Fibroblast of lung (primary cell): ENCODE measurements around the gene XYLB. TPM values are rescaled to one million over a fixed set of nuclear protein-coding genes. Genes with fewer than 3 reads are reported as not detected.

Experiments
- DNase-seq, 2 donors: peaks; one replicate each; pipeline versions ENCODE4 v3.0.0 to v3.0.0-alpha.2; 2010; ENCODE audit warnings: low read depth in 2 of 2
- H2AFZ ChIP-seq: 2 replicates; pipeline ENCODE4 v1.5.1; 2012; ENCODE audit warnings: low read length, control low read depth, inconsistent platforms
- H3K27ac ChIP-seq: 2 replicates; pipeline ENCODE4 v1.5.1; 2011; ENCODE audit warnings: low read length, control low read depth; ENCODE audit not compliant: insufficient read depth
- H3K27me3 ChIP-seq: 2 replicates; pipeline ENCODE4 v1.5.1; 2011; ENCODE audit warnings: mild to moderate bottlenecking, low read length; ENCODE audit not compliant: control insufficient read depth, insufficient read depth
- H3K36me3 ChIP-seq: 2 replicates; pipeline ENCODE4 v1.5.1; 2011; ENCODE audit warnings: low read length; ENCODE audit not compliant: control insufficient read depth, insufficient read depth
- H3K4me1 ChIP-seq: 2 replicates; pipeline ENCODE4 v1.5.1; 2011; ENCODE audit warnings: low read length; ENCODE audit not compliant: control insufficient read depth, insufficient read depth; ENCODE audit errors: extremely low read depth
- H3K4me2 ChIP-seq: 2 replicates; pipeline ENCODE4 v1.5.1; 2011; ENCODE audit warnings: low read length, control low read depth; ENCODE audit not compliant: insufficient read depth; ENCODE audit errors: extremely low read depth
- H3K4me3 ChIP-seq, 4 experiments: fragments of 200-600 bp in 1 of 4; sonication (generic) in 1 of 4; replicated peaks in 1 of 4; 2 replicates each; pipeline ENCODE4 v1.5.1; 2011 to 2016; ENCODE audit warnings: low read length in 4 of 4, low read depth in 3 of 4, mild to moderate bottlenecking in 3 of 4, control low read depth in 2 of 4, inconsistent platforms in 1 of 4, mixed read lengths in 1 of 4; ENCODE audit not compliant: insufficient read depth in 1 of 4; ENCODE audit errors: control extremely low read depth in 1 of 4
- H3K79me2 ChIP-seq: 2 replicates; pipeline ENCODE4 v1.5.1; 2012; ENCODE audit warnings: mild to moderate bottlenecking, low read length, inconsistent platforms; ENCODE audit not compliant: control insufficient read depth, insufficient read depth
- H3K9ac ChIP-seq: 2 replicates; pipeline ENCODE4 v1.5.1; 2011; ENCODE audit warnings: mild to moderate bottlenecking, low read length, control low read depth; ENCODE audit not compliant: insufficient read depth
- H3K9me3 ChIP-seq: 2 replicates; pipeline ENCODE4 v1.5.1; 2012; ENCODE audit warnings: low read depth, low read length; ENCODE audit not compliant: control insufficient read depth, insufficient read depth
- H4K20me1 ChIP-seq: 2 replicates; pipeline ENCODE4 v1.5.1; 2011; ENCODE audit warnings: low read length; ENCODE audit not compliant: control insufficient read depth, insufficient read depth; ENCODE audit errors: extremely low read depth
- CTCF ChIP-seq, 2 donors: IDR thresholded peaks in 1 of 2; conservative IDR thresholded peaks in 1 of 2; 1 replicate in 1 of 2; 2 replicates in 1 of 2; pipeline ENCODE4 v1.5.1; 2011 to 2012; ENCODE audit warnings: low read length in 2 of 2, control low read depth in 1 of 2, inconsistent platforms in 1 of 2, low read depth in 1 of 2, mild to moderate bottlenecking in 1 of 2
- EZH2 ChIP-seq: IDR thresholded peaks from 2 replicates; pipeline ENCODE4 v1.5.1; 2012; ENCODE audit warnings: low read length, control low read depth, mild to moderate bottlenecking; ENCODE audit errors: missing control alignments
- polyA plus RNA-seq, 2 donors: library from polyadenylated mRNA; depleted of rRNA in 1 of 2; stranded (reverse) in 1 of 2; unstranded in 1 of 2; fragments of >200 nt; gene quantifications; 2 replicates each; pipeline ENCODE4 v1.2.1, GENCODE V29; 2011 to 2012; ENCODE audit warnings: missing spikeins in 1 of 2
- total RNA-seq: library from RNA; depleted of rRNA; stranded (reverse); fragments of >200 nt; gene quantifications from 2 replicates; pipeline ENCODE4 v1.2.1, GENCODE V29; 2014

The XYLB gene
- total and polyA plus RNA-seq, 2 donors (not counting 1 experiment from before 2014, with no cell fraction given): 2.2 to 5.1 TPM

- H3K4me1 ChIP-seq: peaks cover 2% of the 10 kb centered on the region
- H4K20me1 ChIP-seq: no peaks in the 10 kb centered on the region
- no peaks in the 10 kb centered on the region for H3K36me3 ChIP-seq
- H3K4me3 ChIP-seq: no peak overlapping the region
- peak in 1 of 2 donors; percentile 33 for DNase-seq
- TF ChIP-seq EZH2 (no peak), CTCF (conservative IDR thresholded peaks at IDR 0.05 in 1 of 2, IDR thresholded peaks at IDR 0.05 in 1 of 2; ENCODE audit: low read depth in 1 of 2, low read length in 2 of 2) (peak in 1 of 2 donors; percentile 4)
- H3K9ac ChIP-seq: no peak overlapping the region
- H3K4me2 ChIP-seq: no peak overlapping the region
- no peaks in the 10 kb centered on the region for H3K79me2 ChIP-seq
- no peak overlapping the region for H2AFZ ChIP-seq
- H3K27ac ChIP-seq: no peak overlapping the region
- no peaks in the 10 kb centered on the region for H3K9me3 ChIP-seq
- no peaks in the 10 kb centered on the region for H3K27me3 ChIP-seq
Measured at GRCh38 chr3:38343797-38344594, 2.6 kb upstream of the XYLB start.

DNA sequence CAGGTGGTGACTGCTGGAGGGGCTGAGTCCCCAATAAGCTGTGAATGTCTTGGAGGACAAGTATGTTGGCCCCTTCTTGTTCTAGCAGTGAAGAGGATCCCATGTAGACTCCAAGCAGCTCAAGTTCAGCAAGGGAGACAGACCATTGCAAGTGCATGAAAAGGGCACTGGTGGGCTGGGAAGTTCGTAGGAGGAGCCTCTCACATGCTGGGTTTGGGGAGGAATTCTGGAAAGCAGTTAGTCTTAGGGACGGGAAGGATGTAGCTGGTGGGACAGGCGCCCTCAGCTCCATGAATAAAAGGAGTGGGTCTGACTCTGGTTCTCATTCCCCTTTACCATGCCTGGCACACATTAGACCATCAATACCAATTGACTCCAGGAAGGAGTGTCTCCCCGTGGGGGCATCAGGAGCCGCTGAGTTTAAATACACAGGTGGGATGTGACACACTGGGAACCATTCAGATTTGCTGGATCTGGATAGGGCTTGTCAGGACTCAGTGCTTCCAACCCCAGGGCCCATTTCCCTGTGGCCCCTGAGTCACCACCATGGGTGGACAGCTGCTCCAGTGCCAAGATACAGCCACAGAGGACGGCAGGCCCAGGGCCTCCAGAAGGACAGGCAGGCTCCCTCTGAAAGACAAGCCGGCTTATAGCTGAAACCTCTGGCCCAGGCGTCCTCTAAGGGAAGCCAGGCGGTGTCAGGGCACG, 552 bp upstream of the XYLB start:
- Histone ChIP-seq H3K27ac (no peak overlapping the region), H3K4me2 (no peak overlapping the region), H3K4me3 (peak overlapping the region in 1 of 4 experiments; percentile 78), H3K4me1 (peaks cover 2% of the 10 kb centered on the region), H3K9ac (no peak overlapping the region), H2AFZ (peak overlapping the region; percentile 73), H4K20me1 (no peaks in the 10 kb centered on the region), H3K36me3 (no peaks in the 10 kb centered on the region), H3K9me3 (no peaks in the 10 kb centered on the region), H3K27me3 (no peaks in the 10 kb centered on the region), H3K79me2 (no peaks in the 10 kb centered on the region)
- TF ChIP-seq EZH2 (no peak), CTCF (conservative IDR thresholded peaks at IDR 0.05 in 1 of 2, IDR thresholded peaks at IDR 0.05 in 1 of 2; ENCODE audit: low read depth in 1 of 2, low read length in 2 of 2) (no peak)
- DNase-seq: peak in 1 of 2 donors; percentile 22

DNA sequence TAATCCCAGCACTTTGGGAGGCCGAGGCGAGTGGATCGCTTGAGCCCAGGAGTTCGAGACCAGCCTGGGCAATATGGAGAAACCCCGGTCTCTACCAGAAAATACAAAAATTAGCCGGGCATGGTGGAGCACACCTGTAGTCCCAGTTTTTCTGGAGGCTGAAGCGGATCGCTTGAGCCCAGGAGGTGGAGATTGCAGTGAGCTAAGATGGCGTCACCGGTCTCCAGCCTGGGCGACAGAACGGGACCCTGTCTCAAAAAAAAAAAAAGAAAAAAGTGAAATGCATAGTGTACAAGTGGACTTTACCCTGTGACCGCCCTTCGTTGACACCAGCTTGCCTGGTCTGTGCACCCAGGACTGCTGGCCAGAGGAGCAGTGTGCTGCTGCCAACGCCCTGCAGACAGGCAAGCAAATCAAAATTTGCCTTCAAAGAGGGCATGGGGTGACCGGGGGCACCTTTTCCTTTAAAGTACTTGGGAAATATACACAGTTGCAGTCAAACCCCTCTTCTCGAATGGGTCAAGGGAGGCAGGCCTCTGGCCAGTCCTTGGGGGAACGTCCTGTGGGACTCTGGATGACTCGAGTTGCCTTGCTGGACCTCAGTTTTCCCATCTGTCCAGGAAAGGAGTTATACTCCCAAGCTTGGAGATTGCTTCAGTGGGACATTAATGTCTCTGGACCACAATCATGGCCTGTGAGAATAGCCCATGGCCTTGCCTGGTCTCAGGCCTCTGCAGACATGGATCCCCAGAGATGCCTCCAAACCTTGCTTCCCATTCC, 1.0 kb downstream of the XYLB start:
- Histone ChIP-seq H3K4me2 (peak overlapping the region; percentile 86), H3K27ac (no peak overlapping the region), H4K20me1 (no peaks in the 10 kb centered on the region), H3K27me3 (no peaks in the 10 kb centered on the region), H3K9ac (no peak overlapping the region), H3K4me3 (peak overlapping the region; percentile 62 to 78 (median 74)), H3K36me3 (no peaks in the 10 kb centered on the region), H3K9me3 (no peaks in the 10 kb centered on the region), H3K4me1 (peaks cover 2% of the 10 kb centered on the region), H2AFZ (no peak overlapping the region), H3K79me2 (no peaks in the 10 kb centered on the region)
- DNase-seq: no peak
- no peak for TF ChIP-seq CTCF (conservative IDR thresholded peaks at IDR 0.05 in 1 of 2, IDR thresholded peaks at IDR 0.05 in 1 of 2; ENCODE audit: low read depth in 1 of 2, low read length in 2 of 2)
- no peak for TF ChIP-seq EZH2
